Measurements from ENCODE around the gene NTN1. TPM values are rescaled to one million over a fixed set of nuclear protein-coding genes. Genes with fewer than 3 reads are reported as not detected.

Gene NTN1
- total and polyA plus RNA-seq, 2 of the 13 experiments (the other 11 are each of a cell fraction or from before 2014, with no cell fraction given): 0.04 to 0.05 TPM

DNA sequence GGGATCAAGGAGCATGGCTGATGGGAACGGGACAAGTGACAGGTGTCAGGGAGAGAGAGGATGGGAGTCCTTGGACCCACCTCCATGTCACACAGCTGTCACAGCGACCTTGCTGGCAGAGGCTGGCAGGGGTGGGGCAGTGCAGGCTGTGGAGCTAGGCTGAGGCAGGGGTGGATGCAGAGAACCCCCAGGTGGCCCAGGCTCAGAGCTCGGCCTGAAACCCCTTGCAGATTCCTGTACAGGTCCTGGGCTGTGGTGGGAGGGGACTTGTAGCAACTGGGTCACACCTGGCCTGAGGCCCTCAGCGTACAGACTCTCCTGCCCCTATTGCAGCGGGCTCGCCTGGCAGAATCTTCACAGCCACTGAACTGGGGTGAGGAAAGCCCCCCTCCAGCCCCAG, 174.1 kb downstream of the NTN1 start:
- WGBS (ENCODE audit: low lambda C conversion rate): 0% methylated on average over 2 of the region's 6 CpGs
- TF ChIP-seq ZNF615 (CRISPR knock-in tag; IDR thresholded peaks at IDR 0.05; ENCODE audit: borderline replicate concordance) (no peak), ESRRA (CRISPR knock-in tag; IDR thresholded peaks at IDR 0.05; ENCODE audit: low read depth) (no peak), SNAI1 (CRISPR knock-in tag; IDR thresholded peaks at IDR 0.05; ENCODE audit: borderline replicate concordance) (no peak), ZSCAN21 (CRISPR knock-in tag; IDR thresholded peaks at IDR 0.05; ENCODE audit: borderline replicate concordance) (no peak)
- no peak overlapping the region for H3K9ac ChIP-seq (ENCODE audit: insufficient read depth, low read depth, low read length)
- DNase-seq (ENCODE audit: low spot score) (no peak), ATAC-seq (no peak; the same call in 2 of the 3 replicates), FAIRE-seq (no peak)
- no peak overlapping the region for H3K4me3 ChIP-seq (replicated peaks in 1 of 3; ENCODE audit: insufficient read depth in 1 of 3, low read depth in 2 of 3, low read length in 3 of 3)
- H3K27ac ChIP-seq (ENCODE audit: extremely low read length, insufficient read depth, low read length): no peak overlapping the region
- no peak overlapping the region for H2AFZ ChIP-seq (ENCODE audit: low read length)
- H3K27me3 ChIP-seq (ENCODE audit: control insufficient read depth in 1 of 2, insufficient read depth in 2 of 2, low read length in 2 of 2): peaks cover 5 to 39% of the 10 kb centered on the region in 2 experiments; a peak in 4 of 5 replicates
- CTCF ChIA-PET (ENCODE audit: low intra/inter-chr PET ratio, low total read pairs): no interaction called here
- H3K79me2 ChIP-seq (ENCODE audit: insufficient read depth, low read length): no peaks in the 10 kb centered on the region
- H3K4me2 ChIP-seq (ENCODE audit: low read depth, low read length): no peak overlapping the region
- BruUV-seq (replicated peaks): no TSS peak
- H3K36me3 ChIP-seq (replicated peaks in 1 of 2; ENCODE audit: control insufficient read depth in 1 of 2, insufficient read depth in 2 of 2, low read length in 2 of 2): no peaks in the 10 kb centered on the region
- POLR2A ChIA-PET: no interaction called here
- H4K20me1 ChIP-seq (ENCODE audit: insufficient read depth, low read length): no peaks in the 10 kb centered on the region
- in situ Hi-C loops (cut with HindIII; ENCODE audit: extremely low pct_ligation_motif_present, low pct_unique_long_range_greater_than_20kb): no loop called here
- intact Hi-C loops (cut with micrococcal nuclease; ENCODE audit: unreplicated experiment): no loop called here
- H3K4me1 ChIP-seq (ENCODE audit: insufficient read depth, low read length): no peaks in the 10 kb centered on the region
- no peaks in the 10 kb centered on the region for H3K9me3 ChIP-seq (ENCODE audit: low read length)

DNA sequence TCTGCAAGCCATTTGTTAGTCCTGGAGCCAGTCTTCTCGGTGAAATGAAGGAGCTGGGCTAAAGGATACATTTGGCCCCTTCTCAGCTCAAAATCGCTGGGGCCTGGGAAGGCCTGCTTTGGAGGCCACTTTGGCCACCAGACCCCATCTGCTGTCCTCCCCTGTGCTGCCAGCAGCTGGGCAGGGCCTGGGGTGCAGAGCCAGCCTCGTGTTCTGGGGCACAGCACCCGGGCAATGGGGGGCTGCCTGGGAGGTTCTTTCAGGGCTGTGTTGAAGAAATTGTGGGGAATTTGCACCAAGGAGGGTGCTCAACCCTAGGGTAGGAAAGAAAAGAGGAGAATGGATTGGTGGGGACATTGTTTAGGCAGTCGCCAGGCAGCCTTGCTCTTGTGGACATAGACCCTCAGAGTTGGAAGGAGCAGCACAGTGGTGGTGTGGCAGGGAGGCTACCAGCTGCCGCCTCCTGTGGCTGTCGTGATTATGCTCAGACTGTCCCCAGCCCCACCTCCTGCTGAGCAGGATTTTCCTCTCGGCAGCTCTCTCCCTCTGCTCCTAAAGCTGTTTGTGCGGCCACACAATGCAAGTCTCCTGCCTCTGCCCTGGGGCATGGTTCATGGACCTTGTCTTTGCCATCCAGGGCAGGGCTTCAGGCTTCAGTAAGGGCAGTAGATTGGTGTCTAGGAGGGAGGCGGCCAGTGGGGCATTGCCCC, 174.8 kb downstream of the NTN1 start:
- Histone ChIP-seq H3K27ac (ENCODE audit: extremely low read length, insufficient read depth, low read length) (no peak overlapping the region), H3K36me3 (replicated peaks in 1 of 2; ENCODE audit: control insufficient read depth in 1 of 2, insufficient read depth in 2 of 2, low read length in 2 of 2) (no peaks in the 10 kb centered on the region), H3K4me2 (ENCODE audit: low read depth, low read length) (no peak overlapping the region), H3K27me3 (ENCODE audit: control insufficient read depth in 1 of 2, insufficient read depth in 2 of 2, low read length in 2 of 2) (peaks cover 5 to 46% of the 10 kb centered on the region in 2 experiments; a peak in 4 of 5 replicates), H3K4me3 (replicated peaks in 1 of 3; ENCODE audit: insufficient read depth in 1 of 3, low read depth in 2 of 3, low read length in 3 of 3) (no peak overlapping the region), H3K9me3 (ENCODE audit: low read length) (no peaks in the 10 kb centered on the region), H2AFZ (ENCODE audit: low read length) (no peak overlapping the region), H3K79me2 (ENCODE audit: insufficient read depth, low read length) (no peaks in the 10 kb centered on the region), H3K9ac (ENCODE audit: insufficient read depth, low read depth, low read length) (no peak overlapping the region), H3K4me1 (ENCODE audit: insufficient read depth, low read length) (no peaks in the 10 kb centered on the region), H4K20me1 (ENCODE audit: insufficient read depth, low read length) (no peaks in the 10 kb centered on the region)
- 11% methylated on average over 9 of the region's 10 CpGs for WGBS (ENCODE audit: low lambda C conversion rate)
- ATAC-seq: peak; percentile 71
- no peak for DNase-seq (ENCODE audit: low spot score)
- in situ Hi-C loops (cut with HindIII; ENCODE audit: extremely low pct_ligation_motif_present, low pct_unique_long_range_greater_than_20kb) (no loop called here), intact Hi-C loops (cut with micrococcal nuclease; ENCODE audit: unreplicated experiment) (no loop called here)
- FAIRE-seq: no peak
- POLR2A ChIA-PET: no interaction called here
- CTCF ChIA-PET (ENCODE audit: low intra/inter-chr PET ratio, low total read pairs): no interaction called here
- BruUV-seq (replicated peaks): no TSS peak
- TF ChIP-seq, protein P1, sequence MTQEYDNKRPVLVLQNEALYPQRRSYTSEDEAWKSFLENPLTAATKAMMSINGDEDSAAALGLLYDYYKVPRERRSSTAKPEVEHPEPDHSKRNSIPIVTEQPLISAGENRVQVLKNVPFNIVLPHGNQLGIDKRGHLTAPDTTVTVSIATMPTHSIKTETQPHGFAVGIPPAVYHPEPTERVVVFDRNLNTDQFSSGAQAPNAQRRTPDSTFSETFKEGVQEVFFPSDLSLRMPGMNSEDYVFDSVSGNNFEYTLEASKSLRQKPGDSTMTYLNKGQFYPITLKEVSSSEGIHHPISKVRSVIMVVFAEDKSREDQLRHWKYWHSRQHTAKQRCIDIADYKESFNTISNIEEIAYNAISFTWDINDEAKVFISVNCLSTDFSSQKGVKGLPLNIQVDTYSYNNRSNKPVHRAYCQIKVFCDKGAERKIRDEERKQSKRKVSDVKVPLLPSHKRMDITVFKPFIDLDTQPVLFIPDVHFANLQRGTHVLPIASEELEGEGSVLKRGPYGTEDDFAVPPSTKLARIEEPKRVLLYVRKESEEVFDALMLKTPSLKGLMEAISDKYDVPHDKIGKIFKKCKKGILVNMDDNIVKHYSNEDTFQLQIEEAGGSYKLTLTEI (CRISPR knock-in tag; conservative IDR thresholded peaks at IDR 0.05): no peak
- no peak for TF ChIP-seq TARDBP (CRISPR knock-in tag; IDR thresholded peaks at IDR 0.05)
- TF ChIP-seq, protein P2, sequence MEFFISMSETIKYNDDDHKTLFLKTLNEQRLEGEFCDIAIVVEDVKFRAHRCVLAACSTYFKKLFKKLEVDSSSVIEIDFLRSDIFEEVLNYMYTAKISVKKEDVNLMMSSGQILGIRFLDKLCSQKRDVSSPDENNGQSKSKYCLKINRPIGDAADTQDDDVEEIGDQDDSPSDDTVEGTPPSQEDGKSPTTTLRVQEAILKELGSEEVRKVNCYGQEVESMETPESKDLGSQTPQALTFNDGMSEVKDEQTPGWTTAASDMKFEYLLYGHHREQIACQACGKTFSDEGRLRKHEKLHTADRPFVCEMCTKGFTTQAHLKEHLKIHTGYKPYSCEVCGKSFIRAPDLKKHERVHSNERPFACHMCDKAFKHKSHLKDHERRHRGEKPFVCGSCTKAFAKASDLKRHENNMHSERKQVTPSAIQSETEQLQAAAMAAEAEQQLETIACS (CRISPR knock-in tag; IDR thresholded peaks at IDR 0.05): no peak

Measured in HepG2 (cell line).